HG03108 (cell line): ENCODE data around the gene AKAP8.
"Not testable (repeated sequence)": the region's sequence is repeated elsewhere in the genome, so short reads cannot be mapped to it uniquely, and the experiment has no call there.

ENCODE experiments used
- ATAC-seq: cut with Tn5 transposase; IDR thresholded peaks from one replicate; pipeline ENCODE4 v1.9.1; 2021; ENCODE audit warnings: moderate library complexity; ENCODE audit not compliant: unreplicated experiment

AKAP8 gene

GRCh38 chr19:15337202-15337601 lies 42.4 kb downstream of the AKAP8 start:
- no peak for ATAC-seq

GRCh38 chr19:15335992-15336391 lies 43.6 kb downstream of the AKAP8 start:
- not testable (repeated sequence) for ATAC-seq

GRCh38 chr19:15332311-15332996 lies 47.1 kb downstream of the AKAP8 start, which contains the start of gene BRD4:
TSS of gene BRD4 (minus strand) at chr19:15332539. CDS start at chr19:15273099, 59,440 bp downstream.
- no peak for ATAC-seq

GRCh38 chr19:15331419-15332310 lies 47.9 kb downstream of the AKAP8 start:
- ATAC-seq = no peak

GRCh38 chr19:15330801-15331418 lies 48.7 kb downstream of the AKAP8 start:
- ATAC-seq = no peak

GRCh38 chr19:15328312-15328711 lies 51.3 kb downstream of the AKAP8 start:
- ATAC-seq = no peak

- no peak for ATAC-seq
Observed at GRCh38 chr19:15324791-15325519, 54.6 kb downstream of the AKAP8 start.

- no peak for ATAC-seq
Observed at GRCh38 chr19:15323496-15324235, 55.9 kb downstream of the AKAP8 start.

- ATAC-seq = no peak
Observed at GRCh38 chr19:15321739-15322138, 57.8 kb downstream of the AKAP8 start.

- ATAC-seq = no peak
Observed at GRCh38 chr19:15320116-15320515, 59.5 kb downstream of the AKAP8 start.

- ATAC-seq = no peak
Observed at GRCh38 chr19:15318241-15318691, 61.3 kb downstream of the AKAP8 start.

GRCh38 chr19:15317392-15318071 lies 62.1 kb downstream of the AKAP8 start:
- ATAC-seq = no peak

- no peak for ATAC-seq
Observed at GRCh38 chr19:15316498-15316897, 63.1 kb downstream of the AKAP8 start.

- ATAC-seq = no peak
Observed at GRCh38 chr19:15315101-15315500, 64.5 kb downstream of the AKAP8 start.

- ATAC-seq = no peak
Observed at GRCh38 chr19:15313649-15314279, 65.8 kb downstream of the AKAP8 start.

- ATAC-seq = no peak
Observed at GRCh38 chr19:15307169-15307568, 72.4 kb downstream of the AKAP8 start.

GRCh38 chr19:15305582-15306334 lies 73.8 kb downstream of the AKAP8 start:
- ATAC-seq = no peak

GRCh38 chr19:15304140-15304705 lies 75.4 kb downstream of the AKAP8 start:
- ATAC-seq = no peak
